ENCODE data around the gene TRMT10B. TPM values are rescaled to one million over a fixed set of nuclear protein-coding genes. Genes with fewer than 3 reads are reported as not detected.
A peak's percentile ranks its signal among the peaks of the same experiment; 100 is the strongest.
"Not testable (repeated sequence)": the region's sequence is repeated elsewhere in the genome, so short reads cannot be mapped to it uniquely, and the experiment has no call there.

Gene TRMT10B
- total and polyA plus RNA-seq, 4 experiments from 2014 or later, result 11.2 to 27.4 (median 18.7) TPM

- Histone ChIP-seq H3K4me3 (ENCODE audit: low read length in 2 of 2) (no peak overlapping the region), H3K4me1 (ENCODE audit: insufficient read depth, low read length) (peaks cover 15% of the 10 kb centered on the region), H3K36me3 (ENCODE audit: insufficient read depth, low read length) (no peaks in the 10 kb centered on the region), H3K9me3 (ENCODE audit: control insufficient read depth in 1 of 2, low read length in 2 of 2) (no peaks in the 10 kb centered on the region), H3K27me3 (ENCODE audit: insufficient read depth, low read length) (no peaks in the 10 kb centered on the region), H3K27ac (ENCODE audit: low read depth, low read length) (no peak overlapping the region)
- peaks cover 15 to 36% (median 24%) of the 10 kb centered on the region in 4 donors for H3K4me1 Mint-ChIP-seq
- H3K36me3 Mint-ChIP-seq, result no peaks in the 10 kb centered on the region
- no peaks in the 10 kb centered on the region for H3K9me3 Mint-ChIP-seq
- peak overlapping the region in 6 of 8 donors; percentile 1 to 75 (median 48) for H3K4me3 Mint-ChIP-seq
- H3K27me3 Mint-ChIP-seq, result no peaks in the 10 kb centered on the region
- DNase-seq, result no peak
- intact Hi-C loops (cut with micrococcal nuclease), result loop anchor here (5.0 to 10.0 kb wide), 3 partner anchors 169 to 316 kb away; partner anchors contain the start of genes SHB and ZBTB5
- peak overlapping the region in 2 of 7 donors; percentile 20 to 37 for H3K27ac Mint-ChIP-seq
- ChIA-PET CTCF (ENCODE audit: partially characterized antibody) (no interaction called here), POLR2A (ENCODE audit: partially characterized antibody) (interaction anchor here (1.3 kb wide), 1 partner anchor 49 kb away, joined by 5 read pairs; the partner anchor contains the start of gene DCAF10)
Measured at GRCh38 chr9:37751186-37751585, 2.4 kb upstream of the TRMT10B start.

GRCh38 chr9:37751704-37752103 is 1.9 kb upstream of the TRMT10B start:
- H3K27me3 ChIP-seq (ENCODE audit: insufficient read depth, low read length); POLR2A ChIA-PET (ENCODE audit: partially characterized antibody); H3K36me3 Mint-ChIP-seq: not testable (repeated sequence)

GRCh38 chr9:37752112-37752511 is 1.5 kb upstream of the TRMT10B start:
- POLR2A ChIA-PET (ENCODE audit: partially characterized antibody), result interaction anchor here (1.9 kb wide), 1 partner anchor 33 kb away, joined by 6 read pairs; the partner anchor contains the start of gene EXOSC3
- H3K4me1 ChIP-seq (ENCODE audit: insufficient read depth, low read length), result peaks cover 15% of the 10 kb centered on the region
- peak overlapping the region in 4 of 8 donors; percentile 3 to 98 (median 97) for H3K4me3 Mint-ChIP-seq

More at GRCh38 chr9:37751704-37752103, 1.9 kb upstream of the TRMT10B start:
- CTCF ChIA-PET (ENCODE audit: partially characterized antibody); H3K27ac Mint-ChIP-seq; H3K27ac ChIP-seq (ENCODE audit: low read depth, low read length); H3K4me3 Mint-ChIP-seq; DNase-seq; H3K9me3 ChIP-seq (ENCODE audit: control insufficient read depth in 1 of 2, low read length in 2 of 2); H3K9me3 Mint-ChIP-seq; H3K36me3 ChIP-seq (ENCODE audit: insufficient read depth, low read length); H3K27me3 Mint-ChIP-seq; H3K4me3 ChIP-seq (ENCODE audit: low read length in 2 of 2): not testable (repeated sequence)
- H3K4me1 ChIP-seq (ENCODE audit: insufficient read depth, low read length), result peaks cover 15% of the 10 kb centered on the region
- intact Hi-C loops (cut with micrococcal nuclease), result loop anchor here (5.0 to 10.0 kb wide), 3 partner anchors 169 to 316 kb away; partner anchors contain the start of genes SHB and ZBTB5
- H3K4me1 Mint-ChIP-seq, result peaks cover 15 to 38% (median 24%) of the 10 kb centered on the region in 4 donors

GRCh38 chr9:37752642-37753488 is 740 bp upstream of the TRMT10B start:
- H3K27ac Mint-ChIP-seq, result peak overlapping the region; percentile 78 to 97 (median 95)
- no peaks in the 10 kb centered on the region for H3K36me3 Mint-ChIP-seq
- H3K4me1 Mint-ChIP-seq, result peaks cover 15 to 45% (median 28%) of the 10 kb centered on the region in 4 donors
- intact Hi-C loops (cut with micrococcal nuclease), result loop anchor here (1.0 to 10.0 kb wide), 5 partner anchors 32 to 314 kb away; partner anchors contain the start of genes DCAF10, EXOSC3, SHB and ZBTB5
- no peaks in the 10 kb centered on the region for H3K27me3 Mint-ChIP-seq
- no peaks in the 10 kb centered on the region for H3K36me3 ChIP-seq (ENCODE audit: insufficient read depth, low read length)
- H3K27ac ChIP-seq (ENCODE audit: low read depth, low read length), result peak overlapping the region; percentile 80
- no peaks in the 10 kb centered on the region for H3K9me3 Mint-ChIP-seq
- peak overlapping the region; percentile 95 to 99 (median 98) for H3K4me3 Mint-ChIP-seq
- POLR2A ChIA-PET (ENCODE audit: partially characterized antibody), result interaction anchor here (1.0 to 1.9 kb wide), 3 partner anchors 11 to 267 kb away, joined by 3 to 6 read pairs (median 3); partner anchors contain the start of gene EXOSC3
- H3K27me3 ChIP-seq (ENCODE audit: insufficient read depth, low read length), result no peaks in the 10 kb centered on the region
- peaks cover 15% of the 10 kb centered on the region for H3K4me1 ChIP-seq (ENCODE audit: insufficient read depth, low read length)
- CTCF ChIA-PET (ENCODE audit: partially characterized antibody), result interaction anchor here (0.7 kb wide), 1 partner anchor 27 kb away, joined by 3 read pairs; no protein-coding TSS in a partner anchor
- H3K9me3 ChIP-seq (ENCODE audit: control insufficient read depth in 1 of 2, low read length in 2 of 2), result no peaks in the 10 kb centered on the region
- peak overlapping the region; percentile 94 to 99 for H3K4me3 ChIP-seq (ENCODE audit: low read length in 2 of 2)
- peak in 1 of 5 donors; percentile 9 for DNase-seq

More at GRCh38 chr9:37752112-37752511, 1.5 kb upstream of the TRMT10B start:
- H3K36me3 ChIP-seq (ENCODE audit: insufficient read depth, low read length); H3K27ac Mint-ChIP-seq; CTCF ChIA-PET (ENCODE audit: partially characterized antibody); DNase-seq; H3K27me3 ChIP-seq (ENCODE audit: insufficient read depth, low read length); H3K36me3 Mint-ChIP-seq; H3K4me3 ChIP-seq (ENCODE audit: low read length in 2 of 2); H3K9me3 ChIP-seq (ENCODE audit: control insufficient read depth in 1 of 2, low read length in 2 of 2); H3K27ac ChIP-seq (ENCODE audit: low read depth, low read length); H3K9me3 Mint-ChIP-seq; H3K27me3 Mint-ChIP-seq: not testable (repeated sequence)
- intact Hi-C loops (cut with micrococcal nuclease), result loop anchor here (5.0 to 10.0 kb wide), 3 partner anchors 170 to 315 kb away; partner anchors contain the start of genes SHB and ZBTB5
- peaks cover 15 to 39% (median 25%) of the 10 kb centered on the region in 4 donors for H3K4me1 Mint-ChIP-seq

- Mint-ChIP-seq H3K27ac (peak overlapping the region in 1 of 7 donors; percentile 5), H3K4me3 (no peak overlapping the region), H3K36me3 (peaks cover 10 to 19% of the 10 kb centered on the region in 2 donors), H3K4me1 (peaks cover 14 to 41% (median 30%) of the 10 kb centered on the region in 4 donors), H3K9me3 (no peaks in the 10 kb centered on the region), H3K27me3 (no peaks in the 10 kb centered on the region)
- H3K9me3 ChIP-seq (ENCODE audit: control insufficient read depth in 1 of 2, low read length in 2 of 2), result no peaks in the 10 kb centered on the region
- no peaks in the 10 kb centered on the region for H3K27me3 ChIP-seq (ENCODE audit: insufficient read depth, low read length)
- DNase-seq, result no peak
- no peak overlapping the region for H3K27ac ChIP-seq (ENCODE audit: low read depth, low read length)
- no peaks in the 10 kb centered on the region for H3K36me3 ChIP-seq (ENCODE audit: insufficient read depth, low read length)
- intact Hi-C loops (cut with micrococcal nuclease), result loop anchor here (10.0 kb wide), 1 partner anchor 294 kb away; the partner anchor contains the start of gene ZBTB5
- peaks cover 9% of the 10 kb centered on the region for H3K4me1 ChIP-seq (ENCODE audit: insufficient read depth, low read length)
- ChIA-PET POLR2A (ENCODE audit: partially characterized antibody) (no interaction called here), CTCF (ENCODE audit: partially characterized antibody) (no interaction called here)
- H3K4me3 ChIP-seq (ENCODE audit: low read length in 2 of 2), result no peak overlapping the region
Measured at GRCh38 chr9:37758747-37759146, 5.1 kb downstream of the TRMT10B start.

- Mint-ChIP-seq H3K27me3 (no peaks in the 10 kb centered on the region), H3K36me3 (peaks cover 19 to 30% of the 10 kb centered on the region in 2 donors), H3K27ac (no peak overlapping the region), H3K4me3 (no peak overlapping the region), H3K9me3 (no peaks in the 10 kb centered on the region), H3K4me1 (peaks cover 6 to 26% (median 15%) of the 10 kb centered on the region in 4 donors)
- Histone ChIP-seq H3K27ac (ENCODE audit: low read depth, low read length) (no peak overlapping the region), H3K4me3 (ENCODE audit: low read length in 2 of 2) (no peak overlapping the region), H3K36me3 (ENCODE audit: insufficient read depth, low read length) (no peaks in the 10 kb centered on the region), H3K9me3 (ENCODE audit: control insufficient read depth in 1 of 2, low read length in 2 of 2) (no peaks in the 10 kb centered on the region), H3K4me1 (ENCODE audit: insufficient read depth, low read length) (no peaks in the 10 kb centered on the region), H3K27me3 (ENCODE audit: insufficient read depth, low read length) (no peaks in the 10 kb centered on the region)
- POLR2A ChIA-PET (ENCODE audit: partially characterized antibody), result no interaction called here
- intact Hi-C loops (cut with micrococcal nuclease), result no loop called here
- DNase-seq, result no peak
- CTCF ChIA-PET (ENCODE audit: partially characterized antibody), result interaction anchor here (0.9 kb wide), 1 partner anchor 24 kb away, joined by 3 read pairs; the partner anchor contains the start of gene EXOSC3
Measured at GRCh38 chr9:37760416-37761161, 7.0 kb downstream of the TRMT10B start.

Measured in CD4-positive, alpha-beta memory T cell (primary cell).